Endometrial microvascular endothelial cells (primary cell): ENCODE data around the gene CENPU. TPM values are rescaled to one million over a fixed set of nuclear protein-coding genes. Genes with fewer than 3 reads are reported as not detected.

Experiments used
- in situ Hi-C: cut with HindIII; loops from 2 replicates; pipeline ENCODE4 v1.10.0; 2017; ENCODE audit warnings: low sequenced_read_pairs, low pct_unique_long_range_greater_than_20kb; ENCODE audit errors: inconsistent ontology term
- total RNA-seq: library from RNA; depleted of rRNA; stranded (reverse); fragments of >200 nt; gene quantifications from one replicate; pipeline ENCODE4 v1.2.3, GENCODE V29; 2015; ENCODE audit errors: inconsistent ontology term

CENPU gene
- total RNA-seq, 1 donor from 2014 or later, result 20.2 TPM

- in situ Hi-C loops, result no loop called here
Measured at GRCh38 chr4:184721254-184721653, 12.6 kb downstream of the CENPU start.

GRCh38 chr4:184719407-184719806, 14.5 kb downstream of the CENPU start:
- in situ Hi-C loops, result no loop called here

GRCh38 chr4:184715526-184715925, 18.4 kb downstream of the CENPU start:
- in situ Hi-C loops, result no loop called here

- in situ Hi-C loops, result no loop called here
Measured at GRCh38 chr4:184713887-184714286, 20.0 kb downstream of the CENPU start.

GRCh38 chr4:184712322-184712721, 21.6 kb downstream of the CENPU start:
- in situ Hi-C loops, result no loop called here

- in situ Hi-C loops, result no loop called here
Measured at GRCh38 chr4:184706453-184706852, 27.4 kb downstream of the CENPU start.

- in situ Hi-C loops, result no loop called here
Measured at GRCh38 chr4:184705692-184706091, 28.2 kb downstream of the CENPU start.

- in situ Hi-C loops, result no loop called here
Measured at GRCh38 chr4:184702114-184702513, 31.8 kb downstream of the CENPU start.

- in situ Hi-C loops, result no loop called here
Measured at GRCh38 chr4:184699941-184700340, 34.0 kb downstream of the CENPU start.

GRCh38 chr4:184697956-184698355, 35.9 kb downstream of the CENPU start:
- in situ Hi-C loops, result no loop called here

GRCh38 chr4:184695178-184695896, 38.6 kb downstream of the CENPU start:
- in situ Hi-C loops, result no loop called here

GRCh38 chr4:184694412-184694956, 39.4 kb downstream of the CENPU start:
- in situ Hi-C loops, result no loop called here

- in situ Hi-C loops, result no loop called here
Measured at GRCh38 chr4:184693056-184693455, 40.8 kb downstream of the CENPU start.

- in situ Hi-C loops, result no loop called here
Measured at GRCh38 chr4:184689681-184690080, 44.2 kb downstream of the CENPU start.

- in situ Hi-C loops, result no loop called here
Measured at GRCh38 chr4:184688447-184688846, 45.4 kb downstream of the CENPU start.

GRCh38 chr4:184688005-184688404, 45.9 kb downstream of the CENPU start:
- in situ Hi-C loops, result no loop called here

GRCh38 chr4:184684491-184685189, 49.3 kb downstream of the CENPU start:
- in situ Hi-C loops, result no loop called here

GRCh38 chr4:184681916-184682315, 52.0 kb downstream of the CENPU start:
- in situ Hi-C loops, result no loop called here

GRCh38 chr4:184680698-184681097, 53.2 kb downstream of the CENPU start:
- in situ Hi-C loops, result no loop called here

- in situ Hi-C loops, result no loop called here
Measured at GRCh38 chr4:184675821-184676492, 57.9 kb downstream of the CENPU start.
